Measurements from ENCODE around the gene DENND1A. TPM values are rescaled to one million over a fixed set of nuclear protein-coding genes. Genes with fewer than 3 reads are reported as not detected.
A peak's percentile ranks its signal among the peaks of the same experiment; 100 is the strongest.

The DENND1A gene
- total RNA-seq, 2 experiments from 2014 or later = 21.9 to 23.3 TPM

DNA sequence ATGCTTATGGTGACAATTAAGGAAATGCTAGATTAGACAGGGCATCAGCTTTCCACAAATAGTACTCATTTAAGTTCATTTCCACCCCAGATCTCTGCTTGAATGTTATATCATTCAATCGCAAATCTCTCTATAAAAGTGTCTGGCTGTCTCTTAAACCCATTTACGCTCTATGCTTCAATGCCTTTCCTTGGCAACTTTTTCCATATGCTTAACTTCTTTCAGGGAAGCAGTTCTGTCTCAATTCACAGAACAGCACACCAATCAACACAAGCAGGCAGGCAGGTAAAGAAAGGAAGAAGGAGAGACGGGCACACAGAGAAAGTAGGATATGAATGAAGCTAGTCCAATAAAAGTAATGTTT lies 243.1 kb downstream of the DENND1A start:
- CTCF ChIA-PET = interaction anchor here (0.6 to 1.4 kb wide), 2 partner anchors 90 to 143 kb away, joined by 3 read pairs; no protein-coding TSS in a partner anchor
- TF ChIP-seq, protein P1, sequence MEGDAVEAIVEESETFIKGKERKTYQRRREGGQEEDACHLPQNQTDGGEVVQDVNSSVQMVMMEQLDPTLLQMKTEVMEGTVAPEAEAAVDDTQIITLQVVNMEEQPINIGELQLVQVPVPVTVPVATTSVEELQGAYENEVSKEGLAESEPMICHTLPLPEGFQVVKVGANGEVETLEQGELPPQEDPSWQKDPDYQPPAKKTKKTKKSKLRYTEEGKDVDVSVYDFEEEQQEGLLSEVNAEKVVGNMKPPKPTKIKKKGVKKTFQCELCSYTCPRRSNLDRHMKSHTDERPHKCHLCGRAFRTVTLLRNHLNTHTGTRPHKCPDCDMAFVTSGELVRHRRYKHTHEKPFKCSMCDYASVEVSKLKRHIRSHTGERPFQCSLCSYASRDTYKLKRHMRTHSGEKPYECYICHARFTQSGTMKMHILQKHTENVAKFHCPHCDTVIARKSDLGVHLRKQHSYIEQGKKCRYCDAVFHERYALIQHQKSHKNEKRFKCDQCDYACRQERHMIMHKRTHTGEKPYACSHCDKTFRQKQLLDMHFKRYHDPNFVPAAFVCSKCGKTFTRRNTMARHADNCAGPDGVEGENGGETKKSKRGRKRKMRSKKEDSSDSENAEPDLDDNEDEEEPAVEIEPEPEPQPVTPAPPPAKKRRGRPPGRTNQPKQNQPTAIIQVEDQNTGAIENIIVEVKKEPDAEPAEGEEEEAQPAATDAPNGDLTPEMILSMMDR (IDR thresholded peaks at IDR 0.05) = no peak
- POLR2A ChIA-PET = interaction anchor here (1.0 kb wide), 1 partner anchor 498 kb away, joined by 3 read pairs; no protein-coding TSS in a partner anchor
- Mint-ChIP-seq H3K27me3 (no peaks in the 10 kb centered on the region), H3K27ac (no peak overlapping the region), H3K36me3 (ENCODE audit: low read depth) (peaks cover 11% of the 10 kb centered on the region), H3K4me1 (ENCODE audit: low read depth) (peaks cover 48% of the 10 kb centered on the region), H3K9me3 (no peaks in the 10 kb centered on the region), H3K4me3 (no peak overlapping the region)
- intact Hi-C loops (cut with micrococcal nuclease) = no loop called here
- DNase-seq (no peak), ATAC-seq (no peak)

DNA sequence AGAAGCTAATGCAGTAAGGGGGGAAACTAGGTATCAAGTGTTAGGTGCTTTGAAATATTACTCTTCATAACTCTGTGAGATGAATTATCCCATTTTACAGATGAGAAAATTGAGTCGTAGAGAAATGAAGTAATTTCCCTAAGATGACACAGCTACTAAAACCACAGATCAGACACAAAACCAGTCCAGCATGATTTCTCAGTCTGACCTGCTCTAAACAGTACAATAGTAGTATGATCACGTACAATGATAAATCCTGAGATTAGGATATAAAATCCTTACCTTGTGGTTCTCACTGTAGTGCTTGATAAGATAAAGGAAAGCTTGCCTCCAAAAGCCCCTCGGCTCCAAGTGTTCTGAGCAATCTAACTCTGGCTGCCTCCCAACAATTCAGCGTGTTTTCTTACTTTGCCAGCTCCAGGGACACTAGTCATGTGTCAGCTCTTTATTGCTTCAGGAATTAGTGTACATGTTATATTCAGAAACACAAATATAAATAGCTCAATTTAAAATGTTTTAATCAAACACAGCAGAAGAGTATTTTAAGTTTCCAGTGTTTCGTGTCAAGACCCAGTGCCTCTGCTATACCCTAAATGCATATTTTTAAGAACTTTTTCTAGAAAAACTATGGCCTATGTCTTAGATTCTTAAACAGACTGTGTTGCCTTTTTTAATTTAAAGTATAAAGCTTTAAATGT lies 243.6 kb downstream of the DENND1A start:
- TF ChIP-seq, protein P1 (IDR thresholded peaks at IDR 0.05) = no peak
- intact Hi-C loops (cut with micrococcal nuclease) = no loop called here
- ATAC-seq (no peak), DNase-seq (no peak)
- ChIA-PET POLR2A (interaction anchor here (1.0 kb wide), 1 partner anchor 499 kb away, joined by 3 read pairs; no protein-coding TSS in a partner anchor), CTCF (interaction anchor here (0.6 to 1.4 kb wide), 2 partner anchors 89 to 142 kb away, joined by 3 read pairs; no protein-coding TSS in a partner anchor)
- no peak overlapping the region for H3K27ac Mint-ChIP-seq
- H3K9me3 Mint-ChIP-seq = no peaks in the 10 kb centered on the region
- peaks cover 48% of the 10 kb centered on the region for H3K4me1 Mint-ChIP-seq (ENCODE audit: low read depth)
- no peak overlapping the region for H3K4me3 Mint-ChIP-seq
- H3K36me3 Mint-ChIP-seq (ENCODE audit: low read depth) = peaks cover 13% of the 10 kb centered on the region
- H3K27me3 Mint-ChIP-seq = no peaks in the 10 kb centered on the region

DNA sequence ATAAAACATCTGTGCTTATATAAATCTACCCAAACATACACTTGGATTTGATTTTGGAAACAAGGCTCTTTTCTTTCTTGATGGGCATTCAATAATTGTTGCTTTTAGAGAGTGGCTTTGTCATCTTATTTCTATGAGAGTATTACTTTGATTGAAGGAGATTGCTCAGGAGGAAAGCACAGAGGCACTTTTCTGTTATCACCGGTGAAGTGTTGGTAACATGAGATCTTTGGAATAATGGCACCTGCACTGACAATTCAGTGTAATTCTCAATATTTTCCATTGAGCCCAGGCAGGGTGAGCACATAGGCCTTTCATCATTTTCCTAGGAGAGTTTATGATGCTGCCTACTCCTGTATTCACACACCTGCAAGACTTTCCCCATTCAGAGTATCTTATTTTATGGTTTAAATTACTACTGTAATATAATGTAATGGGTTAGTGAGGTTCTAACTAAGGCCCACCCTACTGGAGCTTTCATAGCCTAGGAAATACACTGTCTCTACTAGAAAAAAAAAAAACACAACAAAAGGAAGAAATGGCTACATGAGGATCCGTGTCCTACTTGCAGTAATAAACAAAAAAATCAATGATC lies 244.3 kb downstream of the DENND1A start:
- Mint-ChIP-seq H3K4me3 (no peak overlapping the region), H3K9me3 (no peaks in the 10 kb centered on the region), H3K36me3 (ENCODE audit: low read depth) (peaks cover 17% of the 10 kb centered on the region), H3K4me1 (ENCODE audit: low read depth) (peaks cover 48% of the 10 kb centered on the region), H3K27ac (no peak overlapping the region), H3K27me3 (no peaks in the 10 kb centered on the region)
- TF ChIP-seq, protein P1 (IDR thresholded peaks at IDR 0.05) = no peak
- ChIA-PET CTCF (interaction anchor here (1.4 kb wide), 1 partner anchor 141 kb away, joined by 3 read pairs; no protein-coding TSS in a partner anchor), POLR2A (no interaction called here)
- no peak for ATAC-seq
- intact Hi-C loops (cut with micrococcal nuclease) = no loop called here
- DNase-seq = no peak

DNA sequence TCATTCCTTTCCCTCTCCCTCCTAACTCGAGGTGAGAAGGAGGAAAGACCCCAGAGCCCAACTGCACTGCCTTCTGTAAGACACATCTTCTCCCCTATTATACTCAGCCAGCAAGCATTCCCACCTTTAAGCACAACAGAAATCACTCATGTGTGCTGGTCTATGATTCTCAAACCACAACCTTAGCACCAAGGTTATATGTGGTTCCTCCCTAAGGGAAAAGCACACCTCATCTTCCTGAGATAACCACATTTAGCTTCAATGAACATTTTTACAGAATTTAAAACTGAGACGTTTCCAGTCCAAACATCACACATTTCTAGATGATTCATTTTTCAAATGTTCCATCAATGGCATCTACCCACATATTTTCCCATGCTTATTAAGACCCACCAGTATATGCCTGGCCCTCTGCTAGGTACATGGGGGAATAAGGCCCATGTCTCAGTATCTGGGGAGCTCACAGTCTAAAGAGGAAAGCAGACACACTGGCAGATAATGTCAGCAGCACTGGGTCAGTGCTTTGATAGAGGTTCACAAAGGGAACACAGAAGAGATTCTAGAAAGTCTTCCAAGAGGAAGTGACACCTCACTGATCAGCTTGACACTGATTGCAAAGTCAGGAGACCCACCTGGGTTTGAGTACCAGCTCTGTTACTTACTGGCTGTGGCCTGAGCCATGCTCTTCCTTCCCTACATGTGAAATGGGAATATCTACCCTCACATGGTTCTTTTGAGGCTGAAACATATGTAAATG lies 245.4 kb downstream of the DENND1A start:
- ChIA-PET CTCF (no interaction called here), POLR2A (no interaction called here)
- no peaks in the 10 kb centered on the region for H3K9me3 Mint-ChIP-seq
- intact Hi-C loops (cut with micrococcal nuclease) = no loop called here
- TF ChIP-seq, protein P1 (IDR thresholded peaks at IDR 0.05) = no peak
- no peaks in the 10 kb centered on the region for H3K27me3 Mint-ChIP-seq
- H3K4me1 Mint-ChIP-seq (ENCODE audit: low read depth) = peaks cover 52% of the 10 kb centered on the region
- ATAC-seq (peak; percentile 76), DNase-seq (no peak)
- peak overlapping the region; percentile 39 for H3K27ac Mint-ChIP-seq
- H3K4me3 Mint-ChIP-seq = no peak overlapping the region
- H3K36me3 Mint-ChIP-seq (ENCODE audit: low read depth) = peaks cover 18% of the 10 kb centered on the region

Measured in activated CD8-positive, alpha-beta T cell treated with anti-CD3 and anti-CD28 coated beads for 36 hours (primary cell).